ENCODE measurements around the gene SAFB.
A peak's percentile ranks its signal among the peaks of the same experiment; 100 is the strongest.

The SAFB gene

GRCh38 chr19:5625641-5626040, 2.8 kb downstream of the SAFB start:
- DNase-seq (ENCODE audit: low spot score) = no peak
- in situ Hi-C loops (cut with MboI; ENCODE audit: low sequenced_read_pairs, unreplicated experiment) = no loop called here
- no peak for TF ChIP-seq CTCF (IDR thresholded peaks at IDR 0.05; ENCODE audit: borderline replicate concordance, control extremely low read depth, extremely low read depth, insufficient read depth, missing control alignments)

GRCh38 chr19:5627395-5627904, 4.6 kb downstream of the SAFB start:
- peak; percentile 73 for DNase-seq (ENCODE audit: low spot score)
- no peak for TF ChIP-seq CTCF (IDR thresholded peaks at IDR 0.05; ENCODE audit: borderline replicate concordance, control extremely low read depth, extremely low read depth, insufficient read depth, missing control alignments)
- in situ Hi-C loops (cut with MboI; ENCODE audit: low sequenced_read_pairs, unreplicated experiment) = no loop called here

DNA sequence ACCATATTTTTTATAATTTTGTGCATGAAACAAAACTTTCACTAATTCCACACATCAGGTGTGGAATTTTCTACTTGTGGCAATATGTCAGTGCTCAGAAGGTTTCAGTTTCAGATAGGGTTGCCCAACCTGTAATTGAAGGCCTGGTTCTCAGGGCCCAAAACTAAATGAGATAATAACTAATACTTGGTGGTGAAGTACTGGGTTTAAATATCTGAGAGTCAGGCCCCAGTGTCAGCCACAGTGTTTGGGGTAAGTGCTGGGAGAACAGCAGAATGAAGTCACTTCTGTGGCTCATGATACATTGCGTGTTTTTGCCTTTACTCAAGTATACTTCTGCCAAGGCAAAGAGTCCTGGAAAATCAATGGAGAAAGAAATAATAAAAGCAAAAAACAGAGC, 5.6 kb downstream of the SAFB start:
- no peak for TF ChIP-seq CTCF (IDR thresholded peaks at IDR 0.05; ENCODE audit: borderline replicate concordance, control extremely low read depth, extremely low read depth, insufficient read depth, missing control alignments)
- in situ Hi-C loops (cut with MboI; ENCODE audit: low sequenced_read_pairs, unreplicated experiment) = no loop called here
- no peak for DNase-seq (ENCODE audit: low spot score)

DNA sequence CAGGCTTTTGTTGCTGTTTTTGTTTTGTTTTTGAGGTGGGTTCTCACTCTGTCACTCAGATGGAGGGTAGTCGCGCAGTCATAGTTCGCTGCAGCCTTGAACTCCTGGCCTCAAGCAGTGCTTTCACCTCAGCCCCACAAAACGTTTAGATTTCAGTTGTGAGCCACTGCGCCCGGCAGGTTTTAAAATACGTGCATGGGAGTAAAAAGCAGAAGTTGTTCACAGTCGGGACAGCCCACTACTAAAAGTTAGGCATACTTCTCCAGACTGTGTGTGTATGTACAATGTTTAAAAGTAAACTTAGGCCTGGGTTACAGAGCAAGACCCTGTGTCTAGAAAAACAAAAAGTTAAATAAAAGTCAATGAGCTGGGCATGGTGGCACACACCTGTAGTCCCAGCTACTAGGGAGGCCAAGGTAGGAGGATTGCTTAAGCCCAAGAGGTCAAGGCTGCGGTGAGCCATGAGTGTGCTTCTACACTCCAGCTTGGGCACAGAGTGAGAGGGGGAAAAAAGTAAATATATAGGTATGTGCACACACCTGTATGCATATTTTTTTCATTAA, 6.1 kb downstream of the SAFB start:
- no peak for DNase-seq (ENCODE audit: low spot score)
- no peak for TF ChIP-seq CTCF (IDR thresholded peaks at IDR 0.05; ENCODE audit: borderline replicate concordance, control extremely low read depth, extremely low read depth, insufficient read depth, missing control alignments)
- in situ Hi-C loops (cut with MboI; ENCODE audit: low sequenced_read_pairs, unreplicated experiment) = no loop called here

DNA sequence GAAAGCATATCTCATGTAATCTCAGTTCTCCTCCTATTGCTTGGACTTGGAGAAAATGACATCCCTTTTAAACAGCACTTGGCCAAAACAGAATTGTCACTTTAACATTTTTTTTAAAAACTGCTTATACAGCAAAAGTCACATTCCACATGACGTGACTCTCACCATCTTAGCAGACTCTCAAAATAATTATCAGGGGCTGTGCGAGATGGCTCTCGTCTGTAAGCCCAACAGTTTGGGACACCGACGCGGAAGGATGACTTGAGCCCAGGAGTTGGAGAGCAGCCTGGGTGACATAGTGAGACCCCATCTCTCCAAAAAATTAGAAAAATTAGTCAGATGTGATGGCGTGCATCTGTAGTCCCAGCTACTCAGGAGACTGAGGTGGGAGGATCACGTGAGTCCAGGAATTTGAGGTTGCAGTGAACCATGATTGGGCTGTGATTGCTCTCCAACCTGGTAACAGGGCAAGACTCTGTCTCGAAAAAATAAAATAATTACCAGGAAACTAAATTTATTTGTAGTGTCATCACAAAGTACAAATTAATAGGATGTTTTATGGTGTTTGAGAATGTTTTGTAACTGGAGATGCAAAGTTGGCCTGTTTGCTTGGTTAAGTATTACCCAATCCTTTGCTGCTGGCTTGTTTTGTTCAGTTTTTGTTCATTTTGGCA, 8.8 kb downstream of the SAFB start:
- no peak for TF ChIP-seq CTCF (IDR thresholded peaks at IDR 0.05; ENCODE audit: borderline replicate concordance, control extremely low read depth, extremely low read depth, insufficient read depth, missing control alignments)
- DNase-seq (ENCODE audit: low spot score) = no peak
- in situ Hi-C loops (cut with MboI; ENCODE audit: low sequenced_read_pairs, unreplicated experiment) = no loop called here

- in situ Hi-C loops (cut with MboI; ENCODE audit: low sequenced_read_pairs, unreplicated experiment) = no loop called here
- TF ChIP-seq CTCF (IDR thresholded peaks at IDR 0.05; ENCODE audit: borderline replicate concordance, control extremely low read depth, extremely low read depth, insufficient read depth, missing control alignments) = no peak
- DNase-seq (ENCODE audit: low spot score) = no peak
Observed at GRCh38 chr19:5632241-5632612, 9.3 kb downstream of the SAFB start.
